OCI-LY1 (cell line): Measurements from ENCODE around the gene GAPDHS.

Source experiments
- CTCF ChIP-seq: fragments of 200-600 bp; sonication (generic), shearing (Covaris generic); IDR thresholded peaks from 2 replicates; pipeline ENCODE4 v1.5.1; 2017; ENCODE audit warnings: mild to moderate bottlenecking, antibody characterized with exemption, low read length, moderate library complexity, mixed read lengths
- EZH2 ChIP-seq: fragments of 200-600 bp; sonication (generic), shearing (Covaris generic); IDR thresholded peaks from 2 replicates; pipeline ENCODE4 v1.8.0; 2017; ENCODE audit warnings: borderline replicate concordance, mixed run types, mild to moderate bottlenecking, antibody characterized with exemption, low read length, moderate library complexity, mixed read lengths

- no peak for TF ChIP-seq EZH2
- TF ChIP-seq CTCF, result peak; percentile 87
Measured at GRCh38 chr19:35549174-35549788, 16.0 kb downstream of the GAPDHS start.
